GM19099 (cell line): ENCODE measurements around the gene NDUFB5.

ENCODE experiments used
- POLR2A ChIP-seq: IDR thresholded peaks from 3 replicates; pipeline ENCODE4 v1.6.1; 2011; ENCODE audit warnings: low read depth; ENCODE audit not compliant: insufficient read length; ENCODE audit errors: extremely low read depth

NDUFB5 gene

DNA sequence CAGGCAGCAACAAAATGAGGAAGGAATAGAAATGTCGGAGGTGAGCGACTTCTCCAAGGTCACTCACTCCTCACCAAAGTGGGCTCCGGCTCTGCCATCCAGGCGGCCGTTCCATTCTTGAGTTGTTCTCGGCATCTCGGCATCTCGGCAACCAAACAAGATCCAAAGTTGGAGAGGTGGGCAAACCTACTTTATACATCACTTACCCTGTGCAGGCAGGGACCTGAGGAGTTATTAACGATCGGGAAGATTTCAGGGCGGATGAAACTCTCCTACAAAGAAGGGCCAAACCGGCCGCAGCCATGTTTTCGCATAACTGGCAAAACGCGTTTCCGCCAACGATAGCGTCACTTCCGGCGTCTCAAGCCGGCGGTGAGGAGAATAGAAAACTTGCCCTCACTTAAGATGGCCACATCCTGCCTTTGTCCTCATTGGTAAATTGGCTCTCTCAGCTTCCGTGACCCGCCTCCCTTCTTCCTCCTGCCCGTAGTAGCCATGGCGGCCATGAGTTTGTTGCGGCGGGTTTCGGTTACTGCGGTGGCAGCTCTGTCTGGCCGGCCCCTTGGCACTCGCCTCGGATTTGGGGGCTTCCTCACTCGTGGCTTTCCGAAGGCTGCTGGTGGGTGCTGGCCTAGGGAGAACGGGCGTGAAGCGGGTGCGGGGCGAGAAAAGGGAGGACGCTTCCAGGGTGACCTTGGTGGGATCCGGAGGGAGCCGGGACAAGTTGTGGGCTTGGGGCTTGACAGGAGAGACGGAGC is at the start of gene NDUFB5, which contains the start of gene MRPL47:
TSS of gene NDUFB5 (plus strand) at position 474 of the 758 bp plus-strand sequence. CDS start at position 496, 22 bp downstream.
TSS of gene MRPL47 (minus strand) at position 318 of the 758 bp plus-strand sequence. CDS start at position 304, 14 bp downstream.
- peak; percentile 88 for TF ChIP-seq POLR2A

DNA sequence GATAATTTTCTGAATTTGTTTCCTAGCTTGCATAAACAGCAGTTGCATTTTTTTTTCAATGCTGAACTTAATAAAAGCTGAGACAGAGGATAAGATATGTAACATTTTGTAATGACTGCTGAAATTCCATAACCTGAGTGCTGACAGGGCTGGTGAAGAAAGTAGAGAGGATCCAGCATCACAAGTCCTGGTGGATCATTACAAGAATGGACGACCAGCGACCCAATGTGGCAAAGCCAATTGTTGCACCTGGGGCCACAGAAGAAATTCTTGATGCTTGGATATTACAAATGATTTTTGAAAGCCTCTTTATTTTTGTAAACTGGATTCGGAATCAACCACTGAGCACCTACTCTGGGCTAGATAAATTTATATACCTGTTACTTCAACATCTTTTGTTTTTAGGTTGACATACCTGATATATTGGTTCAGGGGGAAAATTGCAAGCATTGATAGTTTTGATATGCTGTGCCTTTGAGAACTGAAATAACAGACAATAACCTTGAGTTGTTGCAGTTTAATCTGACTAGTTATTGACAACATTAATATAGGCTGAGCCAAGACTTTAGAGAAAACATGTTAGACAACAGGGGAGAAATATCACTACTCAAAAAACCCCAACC is 45.7 kb upstream of the NDUFB5 start:
- no peak for TF ChIP-seq POLR2A

DNA sequence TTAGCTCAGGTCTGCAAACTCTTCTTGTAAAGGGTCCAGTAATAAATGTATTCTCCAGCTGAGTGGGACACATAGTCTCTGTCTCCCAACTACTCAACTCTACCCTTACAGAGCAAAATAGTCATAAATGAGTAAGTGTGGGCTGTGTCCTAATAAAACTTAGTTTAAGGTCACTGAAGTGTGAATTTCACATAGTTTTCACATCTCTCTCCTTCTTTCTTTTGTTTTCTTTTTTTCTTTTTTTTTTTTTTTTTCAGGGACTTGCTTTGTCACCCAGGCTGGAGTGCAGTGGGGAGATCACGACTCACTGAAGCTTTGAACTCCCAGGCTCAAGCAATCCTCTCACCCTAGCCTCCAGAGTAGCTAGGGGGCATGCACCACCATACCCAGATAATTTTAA is 43.8 kb upstream of the NDUFB5 start:
- no peak for TF ChIP-seq POLR2A

DNA sequence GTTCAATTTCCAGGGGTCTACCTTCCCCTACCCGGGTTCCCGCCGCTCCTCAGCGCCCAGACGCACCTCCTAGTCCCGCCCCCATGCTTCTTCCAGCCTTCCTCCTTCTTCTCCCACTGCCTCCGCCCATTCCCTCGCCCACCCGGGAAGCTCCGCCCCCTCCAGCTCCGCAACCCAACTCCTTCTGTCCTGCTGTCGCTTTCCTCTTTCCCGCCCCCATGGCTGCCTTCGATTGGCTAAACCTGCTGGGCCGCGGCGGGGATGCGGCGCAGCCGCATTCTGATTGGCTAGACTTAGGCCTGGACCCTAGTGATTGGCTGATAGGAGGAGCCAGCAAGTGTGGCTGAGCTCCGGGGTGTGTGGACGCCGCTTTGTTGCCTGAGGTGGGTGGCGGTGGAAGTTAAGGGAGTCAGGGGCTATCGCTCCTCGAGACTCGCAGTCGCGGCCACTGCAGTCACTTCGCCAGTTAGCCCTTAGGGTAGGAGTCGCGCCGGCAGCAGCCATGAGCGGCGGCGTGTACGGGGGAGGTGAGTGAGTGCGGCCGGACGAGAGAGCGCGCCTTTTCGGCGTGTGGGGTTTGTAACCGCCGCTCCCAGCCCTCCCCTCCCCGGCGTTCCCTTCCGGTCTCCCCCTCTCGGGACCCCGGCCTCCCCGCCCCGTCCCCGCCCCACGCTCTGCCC is 41.9 kb upstream of the NDUFB5 start, which contains the start of gene ACTL6A:
TSS of gene ACTL6A (plus strand) at position 336 of the 680 bp plus-strand sequence. CDS start at position 503, 167 bp downstream.
- TF ChIP-seq POLR2A, result peak; percentile 87

DNA sequence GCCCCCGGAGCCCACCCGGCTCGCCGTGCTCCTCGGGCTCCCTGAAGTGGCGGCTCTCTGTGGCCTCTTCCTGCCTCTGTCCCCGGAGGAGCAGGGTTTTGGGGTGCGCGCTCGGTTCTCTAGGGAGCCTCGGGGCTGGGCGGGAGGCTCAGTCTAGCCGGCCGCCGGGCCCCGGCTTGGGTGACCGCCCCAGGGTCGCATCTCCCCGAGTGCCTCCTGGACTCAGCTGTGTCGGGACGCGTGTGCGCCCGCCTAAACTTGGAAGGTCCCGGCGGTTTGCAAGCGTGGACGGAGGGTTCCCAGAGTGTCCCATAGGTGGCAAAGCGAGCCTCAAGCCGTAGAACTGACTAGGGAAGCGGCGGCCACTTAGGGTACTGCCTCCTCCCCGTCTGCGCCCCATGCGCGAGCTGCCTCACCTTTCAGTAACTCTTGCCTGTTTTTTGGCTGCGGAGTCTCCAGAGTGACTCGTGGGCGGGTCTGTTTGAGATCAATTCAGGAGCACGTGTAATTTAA is 41.3 kb upstream of the NDUFB5 start:
- TF ChIP-seq POLR2A, result no peak

DNA sequence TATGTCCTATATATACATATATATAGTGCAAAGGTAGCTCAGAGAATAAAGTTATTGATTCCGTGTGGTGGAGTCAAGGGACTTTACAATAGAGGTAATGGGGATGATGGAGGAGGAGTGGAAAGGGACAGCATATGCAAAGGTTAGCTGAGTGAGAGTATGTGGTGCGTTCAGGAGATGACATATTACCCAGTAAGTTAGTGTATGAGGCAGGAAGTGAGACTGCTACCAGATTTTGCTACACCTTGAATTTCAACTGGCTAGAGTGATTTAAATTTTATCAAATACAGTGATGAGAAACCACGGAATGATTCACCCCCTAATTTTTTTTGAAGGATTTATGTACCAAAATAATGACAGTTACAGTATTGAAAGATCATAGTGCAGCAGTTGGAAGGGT is 39.1 kb upstream of the NDUFB5 start:
- no peak for TF ChIP-seq POLR2A

DNA sequence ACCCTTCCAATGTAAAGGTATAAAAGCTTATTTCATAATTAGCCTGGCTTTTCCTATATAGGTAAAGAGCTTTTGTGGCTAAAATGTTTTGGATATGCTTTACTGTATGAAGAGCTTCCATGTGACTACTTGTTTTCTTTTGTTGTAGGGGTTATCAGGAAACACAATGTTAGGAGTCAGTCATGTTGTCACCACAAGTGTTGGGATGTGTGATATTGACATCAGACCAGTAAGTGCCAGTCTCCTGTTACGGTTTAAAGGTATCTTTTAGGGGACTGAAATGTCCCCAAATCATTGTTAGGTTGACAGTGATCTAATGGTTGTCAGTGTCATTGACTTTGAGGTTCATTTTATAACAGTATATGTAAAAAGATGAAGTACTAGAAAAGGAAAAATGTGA is 23.6 kb upstream of the NDUFB5 start:
- no peak for TF ChIP-seq POLR2A

DNA sequence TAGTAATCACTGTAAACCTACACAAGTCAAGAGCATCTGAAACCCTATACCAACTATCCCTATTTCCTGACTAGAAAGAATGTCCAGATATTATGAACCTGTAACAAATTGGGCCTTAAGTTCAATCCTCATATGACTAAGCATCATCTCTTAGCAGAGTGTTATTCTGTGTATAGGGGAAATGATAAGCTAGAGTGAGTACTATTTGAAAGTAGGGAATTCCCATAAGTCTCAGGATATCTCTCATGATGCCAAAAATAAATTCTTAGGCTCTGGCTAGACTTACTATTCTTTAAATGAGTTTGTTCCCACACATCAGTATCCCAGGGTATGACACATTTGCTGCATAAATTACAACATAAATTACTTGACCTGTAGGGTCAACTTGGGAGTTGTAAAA is 15.5 kb upstream of the NDUFB5 start:
- no peak for TF ChIP-seq POLR2A

DNA sequence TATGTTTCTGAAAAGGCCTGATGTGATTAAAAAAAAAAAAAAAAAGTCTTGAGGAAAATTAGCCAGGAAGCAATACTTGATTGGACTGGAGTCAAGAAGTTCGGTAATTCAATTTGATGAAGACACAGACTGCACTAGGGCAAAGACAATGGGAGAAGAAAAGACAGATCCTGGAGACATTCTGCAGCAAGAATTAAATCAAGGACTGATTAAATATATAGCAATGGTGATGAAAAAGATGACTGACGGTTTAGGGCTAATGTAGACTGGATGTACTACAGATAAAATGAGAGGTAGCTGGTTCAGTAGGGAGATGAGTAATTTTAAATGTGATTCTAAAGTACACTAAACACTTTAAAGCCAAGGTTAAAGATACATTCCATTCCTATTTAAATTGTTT is 13.9 kb upstream of the NDUFB5 start:
- TF ChIP-seq POLR2A, result no peak

DNA sequence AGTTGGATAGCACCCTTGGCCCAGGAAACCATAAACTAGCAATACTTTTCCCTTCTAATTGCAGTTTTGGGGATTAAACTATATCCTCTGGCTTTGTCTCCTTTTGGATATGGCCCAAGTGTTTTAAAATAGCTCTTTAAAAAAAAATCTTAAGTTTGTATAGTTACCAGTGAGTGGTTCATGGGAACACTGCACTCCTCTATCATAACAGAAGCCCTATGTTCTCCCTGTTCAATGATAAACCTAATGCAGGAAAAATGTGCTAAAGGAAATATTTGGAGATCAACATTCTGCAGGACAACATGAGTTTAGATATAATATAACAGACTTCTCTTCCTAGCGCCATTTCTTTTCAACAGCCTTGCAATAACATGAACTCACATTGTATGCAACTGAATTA is 13.3 kb upstream of the NDUFB5 start:
- no peak for TF ChIP-seq POLR2A

DNA sequence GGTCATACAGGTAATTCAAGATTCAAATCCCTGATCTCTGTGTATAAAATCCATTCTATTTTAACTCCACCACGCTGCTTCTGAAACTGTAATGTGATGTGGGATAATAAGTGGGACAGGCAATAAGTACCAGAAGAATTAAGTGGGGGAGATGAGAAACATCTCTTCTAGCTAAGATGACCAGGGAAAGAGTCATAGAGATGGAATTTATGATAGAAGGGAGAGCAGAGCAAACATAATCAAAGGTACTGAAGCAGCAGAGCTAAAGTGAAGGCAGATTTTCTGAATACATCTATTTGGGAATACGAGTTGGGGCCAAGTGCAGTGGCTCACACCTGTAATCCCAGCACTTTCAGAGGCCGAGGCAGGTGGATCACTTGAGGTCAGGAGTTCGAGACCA is 5.1 kb upstream of the NDUFB5 start:
- no peak for TF ChIP-seq POLR2A

DNA sequence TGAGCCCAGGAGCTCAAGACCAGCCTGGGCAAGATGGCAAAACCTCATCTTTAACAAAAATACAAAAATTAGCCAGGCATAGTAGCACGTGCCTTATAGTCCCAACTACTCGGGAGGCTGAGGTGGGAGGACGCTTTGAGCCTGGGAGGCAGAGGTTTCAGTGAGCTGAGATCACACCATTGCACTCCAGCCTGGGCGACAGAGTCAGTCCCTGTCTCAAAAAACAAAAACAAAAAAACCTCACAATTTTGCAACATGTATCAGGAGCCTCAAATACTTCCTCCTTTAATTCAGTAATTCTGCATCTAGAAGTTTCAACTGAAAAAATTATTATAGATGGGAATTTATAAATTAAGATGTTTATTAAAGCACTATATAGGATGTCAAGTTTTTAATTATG is 1.3 kb upstream of the NDUFB5 start:
- no peak for TF ChIP-seq POLR2A

DNA sequence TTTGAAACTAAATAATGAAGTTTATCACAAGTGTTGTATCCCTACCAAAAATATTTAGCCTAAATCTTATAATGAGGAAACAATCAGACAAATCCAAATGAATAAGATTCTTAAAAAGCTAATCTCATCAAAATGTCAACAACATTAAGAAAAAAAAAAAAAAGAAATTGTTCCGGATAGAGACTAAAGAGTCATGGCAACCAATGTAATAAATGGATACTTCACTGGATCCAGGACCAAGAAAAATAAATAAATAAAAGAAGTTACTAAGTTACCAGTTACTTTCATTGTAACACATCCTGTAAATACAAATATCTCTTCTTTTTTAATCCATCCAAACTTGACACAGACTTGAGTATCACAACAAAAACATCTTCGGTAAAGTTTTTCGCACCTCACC is 763 bp upstream of the NDUFB5 start:
- no peak for TF ChIP-seq POLR2A

DNA sequence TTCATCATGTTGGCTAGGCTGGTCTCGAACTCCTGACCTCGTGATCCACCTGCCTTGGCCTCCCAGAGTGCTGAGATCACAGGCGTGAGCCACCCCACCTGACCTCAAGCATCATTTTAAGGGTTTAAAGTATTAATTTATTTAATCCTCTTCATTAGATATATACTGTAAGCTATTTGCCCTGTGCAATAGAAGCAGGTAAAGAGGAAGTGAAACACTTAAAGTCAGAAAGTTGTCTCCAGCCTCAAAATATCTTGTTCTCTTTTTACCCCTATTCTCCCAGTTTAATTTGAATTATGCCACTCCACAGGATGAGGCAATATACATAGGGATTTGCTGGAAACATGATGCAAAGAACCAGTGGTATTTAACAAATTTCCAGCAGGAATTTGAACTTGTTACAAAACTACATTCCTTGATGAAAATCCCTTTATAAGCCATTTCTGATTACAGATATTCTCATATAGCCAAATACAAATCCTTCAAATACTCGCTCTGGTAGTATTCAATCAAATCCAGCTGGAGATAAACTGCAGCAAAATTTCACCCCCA is 2.0 kb downstream of the NDUFB5 start:
- TF ChIP-seq POLR2A, result no peak
